H9 (cell line): ENCODE measurements around the gene ZNF541. TPM values are rescaled to one million over a fixed set of nuclear protein-coding genes. Genes with fewer than 3 reads are reported as not detected.
A peak's percentile ranks its signal among the peaks of the same experiment; 100 is the strongest.

Experiments
- DNase-seq: peaks from one replicate; pipeline ENCODE4 v3.0.0-alpha.2; 2017
- H2AFZ ChIP-seq: one replicate; pipeline ENCODE4 v1.6.1; 2013; ENCODE audit warnings: mild to moderate bottlenecking, low read length, control low read depth, moderate library complexity
- H2AK5ac ChIP-seq: 2 replicates; pipeline ENCODE4 v1.6.1; 2013; ENCODE audit warnings: low read length, control low read depth, mixed read lengths; ENCODE audit not compliant: insufficient read length
- H2BK120ac ChIP-seq: one replicate; pipeline ENCODE4 v1.6.1; 2013; ENCODE audit warnings: low read depth, mild to moderate bottlenecking, low read length, control low read depth, inconsistent platforms; ENCODE audit not compliant: poor library complexity, severe bottlenecking
- H2BK12ac ChIP-seq: 2 replicates; pipeline ENCODE4 v1.6.1; 2013; ENCODE audit warnings: low read length, control low read depth, mixed read lengths, low read depth; ENCODE audit not compliant: insufficient read length
- H2BK15ac ChIP-seq: 2 replicates; pipeline ENCODE4 v1.6.1; 2013; ENCODE audit warnings: low read depth, low read length, control low read depth
- H2BK20ac ChIP-seq: one replicate; pipeline ENCODE4 v1.6.1; 2013; ENCODE audit warnings: low read depth, mild to moderate bottlenecking, low read length, control low read depth, inconsistent platforms; ENCODE audit not compliant: poor library complexity, severe bottlenecking
- H2BK5ac ChIP-seq: 2 replicates; pipeline ENCODE4 v1.6.1; 2013; ENCODE audit warnings: low read length, control low read depth, mixed read lengths; ENCODE audit not compliant: insufficient read length
- H3K14ac ChIP-seq: 2 replicates; pipeline ENCODE4 v1.6.1; 2013; ENCODE audit warnings: low read length, control low read depth; ENCODE audit not compliant: insufficient read depth
- H3K18ac ChIP-seq: 2 replicates; pipeline ENCODE4 v1.6.1; 2013; ENCODE audit warnings: low read depth, mild to moderate bottlenecking, mixed read lengths, low read length, control low read depth; ENCODE audit not compliant: insufficient read length
- H3K23ac ChIP-seq: 2 replicates; pipeline ENCODE4 v1.6.1; 2013; ENCODE audit warnings: low read length, control low read depth, mixed read lengths, low read depth; ENCODE audit not compliant: insufficient read length
- H3K23me2 ChIP-seq: 2 replicates; pipeline ENCODE4 v1.6.1; 2013; ENCODE audit warnings: low read depth, mild to moderate bottlenecking, mixed read lengths, low read length, control low read depth; ENCODE audit not compliant: insufficient read length, poor library complexity, severe bottlenecking
- H3K27ac ChIP-seq: 2 replicates; pipeline ENCODE4 v1.5.1; 2013; ENCODE audit warnings: low read length, control low read depth, mixed read lengths, low read depth; ENCODE audit not compliant: insufficient read length
- H3K27me3 ChIP-seq: 2 replicates; pipeline ENCODE4 v1.6.1; 2013; ENCODE audit warnings: low read length, control low read depth, inconsistent platforms; ENCODE audit not compliant: insufficient read depth
- H3K4ac ChIP-seq: 2 replicates; pipeline ENCODE4 v1.6.1; 2013; ENCODE audit warnings: low read depth, mild to moderate bottlenecking, control low read depth, inconsistent platforms, low read length, moderate library complexity
- H3K4me1 ChIP-seq: 2 replicates; pipeline ENCODE4 v1.6.1; 2013; ENCODE audit warnings: low read length, control low read depth, inconsistent platforms; ENCODE audit not compliant: insufficient read depth
- H3K4me2 ChIP-seq: 2 replicates; pipeline ENCODE4 v1.6.1; 2013; ENCODE audit warnings: low read length, control low read depth, mixed read lengths; ENCODE audit not compliant: insufficient read length, insufficient read depth
- H3K56ac ChIP-seq: 2 replicates; pipeline ENCODE4 v1.6.1; 2013; ENCODE audit warnings: low read depth, mild to moderate bottlenecking, mixed read lengths, low read length, control low read depth; ENCODE audit not compliant: insufficient read length
- H3K79me1 ChIP-seq: 2 replicates; pipeline ENCODE4 v1.6.1; 2013; ENCODE audit warnings: low read depth, mild to moderate bottlenecking, moderate library complexity, low read length, control low read depth, inconsistent platforms; ENCODE audit not compliant: insufficient read depth, poor library complexity, severe bottlenecking
- H3K79me2 ChIP-seq: 2 replicates; pipeline ENCODE4 v1.6.1; 2013; ENCODE audit warnings: low read length, control low read depth, inconsistent platforms; ENCODE audit not compliant: insufficient read depth
- H3K9ac ChIP-seq: 2 replicates; pipeline ENCODE4 v1.6.1; 2013; ENCODE audit warnings: low read length, control low read depth, mixed read lengths; ENCODE audit not compliant: insufficient read length; ENCODE audit errors: extremely low read depth
- H3K9me3 ChIP-seq: one replicate; pipeline ENCODE4 v1.6.1; 2013; ENCODE audit warnings: low read depth, low read length, inconsistent platforms; ENCODE audit not compliant: control insufficient read depth
- H3T11ph ChIP-seq: one replicate; pipeline ENCODE4 v1.6.1; 2013; ENCODE audit warnings: mild to moderate bottlenecking, low read length, control low read depth, inconsistent platforms
- H4K20me1 ChIP-seq: one replicate; pipeline ENCODE4 v1.6.1; 2013; ENCODE audit not compliant: control insufficient read depth, insufficient read length, insufficient read depth
- H4K5ac ChIP-seq: 2 replicates; pipeline ENCODE4 v1.6.1; 2013; ENCODE audit warnings: low read depth, mild to moderate bottlenecking, mixed read lengths, low read length, control low read depth; ENCODE audit not compliant: insufficient read length
- H4K8ac ChIP-seq: replicated peaks from 2 replicates; pipeline ENCODE4 v1.6.1; 2013; ENCODE audit warnings: low read length, control low read depth, mixed read lengths, low read depth; ENCODE audit not compliant: insufficient read length
- H4K91ac ChIP-seq: 2 replicates; pipeline ENCODE4 v1.6.1; 2013; ENCODE audit warnings: low read depth, mild to moderate bottlenecking, moderate library complexity, mixed read lengths, low read length, control low read depth; ENCODE audit not compliant: insufficient read length
- H3K27ac Mint-ChIP-seq, 3 experiments: 2 replicates in 2 of 3; 3 replicates in 1 of 3; pipeline ENCODE4 v1.8.0; 2020 to 2021; ENCODE audit warnings: mixed read lengths in 3 of 3, mild to moderate bottlenecking in 1 of 3, moderate library complexity in 1 of 3
- H3K27me3 Mint-ChIP-seq: 2 replicates; pipeline ENCODE4 v1.8.0; 2021; ENCODE audit warnings: low read depth, mild to moderate bottlenecking, moderate library complexity, mixed read lengths
- H3K36me3 Mint-ChIP-seq, 3 experiments: 2 replicates in 2 of 3; 3 replicates in 1 of 3; pipeline ENCODE4 v1.8.0; 2020 to 2021; ENCODE audit warnings: low read depth in 3 of 3, mixed read lengths in 3 of 3; ENCODE audit not compliant: insufficient read depth in 1 of 3
- H3K4me1 Mint-ChIP-seq, 2 experiments: 2 replicates each; pipeline ENCODE4 v1.8.0; 2020; ENCODE audit warnings: mixed read lengths in 2 of 2
- H3K4me3 Mint-ChIP-seq, 2 experiments: 2 replicates in 1 of 2; 3 replicates in 1 of 2; pipeline ENCODE4 v1.8.0; 2020 to 2021; ENCODE audit warnings: mild to moderate bottlenecking in 2 of 2, mixed read lengths in 2 of 2, moderate library complexity in 1 of 2
- H3K9me3 Mint-ChIP-seq, 2 experiments: 2 replicates in 1 of 2; 3 replicates in 1 of 2; pipeline ENCODE4 v1.8.0; 2020; ENCODE audit warnings: mild to moderate bottlenecking in 2 of 2, mixed read lengths in 2 of 2, moderate library complexity in 1 of 2
- WGBS: extraction: QIAGEN DNeasy Blood & Tissue Kit; methylation state at CpG from one replicate; pipeline ENCODE4 v1.1.7; 2013; ENCODE audit warnings: missing lambda C conversion rate, low lambda C conversion rate, mixed read lengths; ENCODE audit not compliant: insufficient read length; ENCODE audit errors: extremely low coverage; 5-methylcytosine and 5-hydroxymethylcytosine counted together
- total RNA-seq: library from RNA; stranded (reverse); gene quantifications from 2 replicates; pipeline ENCODE4 v1.2.1, GENCODE V29; 2021
- TF ChIP-seq, protein P1 (sequence below): fragments of 200-600 bp; sonication (generic); conservative IDR thresholded peaks from 3 replicates; pipeline ENCODE4 v1.8.0; 2021; ENCODE audit warnings: antibody characterized with exemption, mild to moderate bottlenecking

ZNF541 gene
- total RNA-seq, 1 experiment from 2014 or later, result not detected

DNA sequence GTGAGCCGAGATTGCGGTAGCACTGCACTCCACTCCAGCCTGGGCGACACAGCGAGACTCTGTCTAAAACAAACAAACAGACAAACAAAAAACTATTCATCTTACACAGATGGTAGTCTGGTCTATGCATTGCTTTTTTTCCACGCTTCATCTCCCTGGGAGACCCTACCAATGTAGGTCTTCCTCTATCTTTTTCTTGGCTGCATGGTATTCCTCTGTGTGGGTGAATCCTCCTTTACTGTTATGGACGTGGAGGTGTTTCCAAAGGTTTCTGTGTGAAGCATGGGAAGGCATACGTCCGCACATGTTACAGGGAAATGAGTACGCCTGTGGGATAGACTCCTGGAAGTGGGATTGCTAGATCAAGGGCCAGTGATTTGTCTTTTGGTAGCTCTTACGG, 41.6 kb upstream of the ZNF541 start:
- TF ChIP-seq, protein P1, sequence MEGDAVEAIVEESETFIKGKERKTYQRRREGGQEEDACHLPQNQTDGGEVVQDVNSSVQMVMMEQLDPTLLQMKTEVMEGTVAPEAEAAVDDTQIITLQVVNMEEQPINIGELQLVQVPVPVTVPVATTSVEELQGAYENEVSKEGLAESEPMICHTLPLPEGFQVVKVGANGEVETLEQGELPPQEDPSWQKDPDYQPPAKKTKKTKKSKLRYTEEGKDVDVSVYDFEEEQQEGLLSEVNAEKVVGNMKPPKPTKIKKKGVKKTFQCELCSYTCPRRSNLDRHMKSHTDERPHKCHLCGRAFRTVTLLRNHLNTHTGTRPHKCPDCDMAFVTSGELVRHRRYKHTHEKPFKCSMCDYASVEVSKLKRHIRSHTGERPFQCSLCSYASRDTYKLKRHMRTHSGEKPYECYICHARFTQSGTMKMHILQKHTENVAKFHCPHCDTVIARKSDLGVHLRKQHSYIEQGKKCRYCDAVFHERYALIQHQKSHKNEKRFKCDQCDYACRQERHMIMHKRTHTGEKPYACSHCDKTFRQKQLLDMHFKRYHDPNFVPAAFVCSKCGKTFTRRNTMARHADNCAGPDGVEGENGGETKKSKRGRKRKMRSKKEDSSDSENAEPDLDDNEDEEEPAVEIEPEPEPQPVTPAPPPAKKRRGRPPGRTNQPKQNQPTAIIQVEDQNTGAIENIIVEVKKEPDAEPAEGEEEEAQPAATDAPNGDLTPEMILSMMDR, result no peak
- no peak overlapping the region for H2AFZ ChIP-seq
- H3K27me3 Mint-ChIP-seq, result no peaks in the 10 kb centered on the region
- peaks cover 2% of the 10 kb centered on the region for H3K23me2 ChIP-seq
- H3K4me1 ChIP-seq, result peaks cover 8% of the 10 kb centered on the region; the same call in 1 of the 2 replicates
- H3K9ac ChIP-seq, result no peak overlapping the region
- no peaks in the 10 kb centered on the region for H3K27me3 ChIP-seq
- H3K18ac ChIP-seq, result no peak overlapping the region
- no peak overlapping the region for H3K4ac ChIP-seq
- no peak overlapping the region for H3K23ac ChIP-seq
- H3K27ac ChIP-seq, result no peak overlapping the region
- no peak overlapping the region for H2BK120ac ChIP-seq
- peaks cover 46% of the 10 kb centered on the region; the same call in 1 of the 2 replicates for H3K79me2 ChIP-seq
- no peak overlapping the region for H2BK12ac ChIP-seq
- no peaks in the 10 kb centered on the region for H3K9me3 ChIP-seq
- H2BK5ac ChIP-seq, result no peak overlapping the region
- no peaks in the 10 kb centered on the region for H3K9me3 Mint-ChIP-seq
- no peak for DNase-seq
- no peak overlapping the region for H4K5ac ChIP-seq
- H3K56ac ChIP-seq, result no peak overlapping the region
- no peaks in the 10 kb centered on the region for H4K20me1 ChIP-seq
- no peak overlapping the region for H4K8ac ChIP-seq
- H3K36me3 Mint-ChIP-seq, result peaks cover 5 to 21% (median 10%) of the 10 kb centered on the region in 3 experiments
- peaks cover 53 to 63% of the 10 kb centered on the region in 2 experiments for H3K4me1 Mint-ChIP-seq
- no peak overlapping the region for H4K91ac ChIP-seq
- no peak overlapping the region for H3K4me2 ChIP-seq
- no peak overlapping the region for H2BK20ac ChIP-seq
- H3K4me3 Mint-ChIP-seq, result no peak overlapping the region
- H2BK15ac ChIP-seq, result no peak overlapping the region
- H2AK5ac ChIP-seq, result no peak overlapping the region
- H3K14ac ChIP-seq, result no peak overlapping the region
- H3T11ph ChIP-seq, result no peak overlapping the region
- H3K27ac Mint-ChIP-seq, result peak overlapping the region in 2 of 3 experiments; percentile 49 to 95; a peak in 2 of 7 replicates
- no CpG with 5 or more reads among the region's 10 CpGs for WGBS
- H3K79me1 ChIP-seq, result peaks cover 7% of the 10 kb centered on the region
